Astrocyte of the spinal cord (primary cell): ENCODE data around the gene DPP10.

Source experiments
- DNase-seq: peaks from one replicate; pipeline ENCODE4 v3.0.0; 2011; ENCODE audit warnings: low read depth, low spot score
- H3K4me3 ChIP-seq: 2 replicates; pipeline ENCODE4 v1.5.1; 2011; ENCODE audit warnings: low read depth, mild to moderate bottlenecking, low read length, moderate library complexity
- in situ Hi-C: cut with HindIII; loops from 2 replicates; pipeline ENCODE4 v1.10.0; 2017; ENCODE audit warnings: low sequenced_read_pairs
- TF ChIP-seq, protein P1 (sequence below): IDR thresholded peaks from 2 replicates; pipeline ENCODE4 v1.5.1; 2012; ENCODE audit warnings: low read depth, mild to moderate bottlenecking, low read length, inconsistent platforms

DPP10 gene

DNA sequence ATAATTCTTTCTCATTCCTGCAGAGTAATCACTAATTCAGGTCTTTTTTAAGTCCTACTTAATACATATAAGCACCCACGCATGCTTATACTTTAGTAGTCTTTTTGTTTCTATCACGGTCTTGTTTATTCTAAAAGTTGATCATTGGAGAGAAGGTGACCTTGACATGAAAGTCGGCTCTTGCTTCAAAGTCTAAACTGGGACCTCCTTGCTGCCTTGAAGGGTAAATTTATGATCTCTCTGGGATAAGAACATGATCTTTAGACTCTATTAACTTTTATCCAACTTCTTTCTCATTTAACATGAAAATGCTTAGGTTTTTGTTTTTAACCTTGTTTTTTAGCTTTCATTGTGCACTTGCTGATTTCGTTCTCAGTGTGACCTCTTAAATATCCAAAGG lies 792.3 kb downstream of the DPP10 start:
- TF ChIP-seq, protein P1, sequence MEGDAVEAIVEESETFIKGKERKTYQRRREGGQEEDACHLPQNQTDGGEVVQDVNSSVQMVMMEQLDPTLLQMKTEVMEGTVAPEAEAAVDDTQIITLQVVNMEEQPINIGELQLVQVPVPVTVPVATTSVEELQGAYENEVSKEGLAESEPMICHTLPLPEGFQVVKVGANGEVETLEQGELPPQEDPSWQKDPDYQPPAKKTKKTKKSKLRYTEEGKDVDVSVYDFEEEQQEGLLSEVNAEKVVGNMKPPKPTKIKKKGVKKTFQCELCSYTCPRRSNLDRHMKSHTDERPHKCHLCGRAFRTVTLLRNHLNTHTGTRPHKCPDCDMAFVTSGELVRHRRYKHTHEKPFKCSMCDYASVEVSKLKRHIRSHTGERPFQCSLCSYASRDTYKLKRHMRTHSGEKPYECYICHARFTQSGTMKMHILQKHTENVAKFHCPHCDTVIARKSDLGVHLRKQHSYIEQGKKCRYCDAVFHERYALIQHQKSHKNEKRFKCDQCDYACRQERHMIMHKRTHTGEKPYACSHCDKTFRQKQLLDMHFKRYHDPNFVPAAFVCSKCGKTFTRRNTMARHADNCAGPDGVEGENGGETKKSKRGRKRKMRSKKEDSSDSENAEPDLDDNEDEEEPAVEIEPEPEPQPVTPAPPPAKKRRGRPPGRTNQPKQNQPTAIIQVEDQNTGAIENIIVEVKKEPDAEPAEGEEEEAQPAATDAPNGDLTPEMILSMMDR: no peak
- no peak for DNase-seq
- no peak overlapping the region for H3K4me3 ChIP-seq
- in situ Hi-C loops: no loop called here

DNA sequence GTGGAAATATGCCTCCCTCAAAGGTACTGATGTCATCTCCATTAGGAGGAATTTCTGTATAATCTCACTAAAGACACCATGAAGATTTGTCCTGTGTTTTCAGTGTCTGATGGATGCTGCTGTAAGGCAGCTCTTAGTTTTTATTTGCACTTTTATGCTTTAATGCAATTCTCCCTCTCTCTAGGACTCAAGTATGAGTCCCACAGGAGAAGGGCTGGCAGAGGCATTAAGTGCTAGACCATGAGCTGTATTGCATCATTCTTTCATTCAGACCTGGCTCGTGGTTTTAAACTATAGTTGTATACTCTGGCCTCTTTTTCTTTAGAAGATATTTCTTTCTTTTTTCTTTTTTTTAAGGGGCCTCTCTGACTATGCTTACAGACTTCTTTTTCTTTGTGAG lies 805.6 kb downstream of the DPP10 start:
- TF ChIP-seq, protein P1: no peak
- H3K4me3 ChIP-seq: no peak overlapping the region
- in situ Hi-C loops: no loop called here
- no peak for DNase-seq

DNA sequence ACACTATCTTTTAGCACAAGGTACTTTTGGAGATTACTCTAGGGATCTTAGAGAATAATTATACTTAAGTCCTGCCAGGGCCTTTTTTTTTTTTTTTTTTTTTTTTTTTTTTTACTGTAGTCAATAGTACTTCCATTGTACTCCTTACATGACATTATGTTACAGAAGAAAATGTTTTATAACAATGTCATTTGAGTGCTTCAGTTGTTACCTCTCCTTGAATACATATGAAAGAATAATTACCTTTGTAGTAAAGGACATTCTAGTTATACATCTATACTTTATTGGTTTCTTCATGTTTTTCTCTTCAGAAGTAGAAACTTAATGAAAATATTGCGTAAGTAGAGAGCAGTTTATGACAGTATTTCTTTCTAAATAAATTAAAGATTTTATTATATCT lies 834.9 kb downstream of the DPP10 start:
- in situ Hi-C loops: no loop called here
- TF ChIP-seq, protein P1: no peak
- DNase-seq: no peak
- H3K4me3 ChIP-seq: no peak overlapping the region

DNA sequence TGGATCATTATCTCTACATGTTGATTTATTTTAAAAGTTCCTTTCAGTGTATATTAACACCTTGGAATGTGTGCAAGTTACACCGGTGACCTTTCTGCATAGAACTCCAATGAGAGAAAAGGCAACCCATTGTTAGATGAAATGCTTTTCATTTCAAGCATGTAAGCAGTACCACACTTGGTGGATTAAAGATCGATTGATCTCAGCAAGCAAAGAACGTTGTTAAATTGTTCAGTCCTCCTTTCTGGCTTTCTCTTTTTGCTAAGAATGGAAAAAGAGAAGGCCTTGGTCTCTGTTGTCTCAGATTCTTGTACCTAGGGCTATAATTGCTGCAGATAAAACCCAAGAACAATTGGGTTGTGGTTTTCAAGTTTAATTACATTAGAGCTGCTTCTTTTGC lies 843.0 kb downstream of the DPP10 start:
- H3K4me3 ChIP-seq: no peak overlapping the region
- in situ Hi-C loops: no loop called here
- no peak for DNase-seq
- TF ChIP-seq, protein P1: no peak

DNA sequence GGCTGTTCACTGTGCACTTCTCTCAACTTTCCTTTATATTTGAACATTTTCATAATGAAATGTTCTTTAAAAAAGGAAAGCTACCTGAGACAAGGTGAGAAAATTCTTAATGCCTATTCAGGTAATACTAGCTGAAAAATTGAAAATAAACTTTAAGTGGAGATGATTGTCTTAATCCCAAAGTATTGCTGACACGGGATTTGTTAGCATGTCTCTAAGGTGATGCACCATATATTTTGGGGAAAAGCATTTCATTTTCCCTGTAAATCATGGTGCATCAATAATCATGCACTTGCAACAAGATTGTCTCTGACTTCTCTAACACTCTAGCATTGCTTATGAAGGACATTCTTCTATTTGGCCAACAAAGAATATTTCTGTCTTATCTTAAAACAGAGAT lies 848.0 kb downstream of the DPP10 start:
- H3K4me3 ChIP-seq: no peak overlapping the region
- TF ChIP-seq, protein P1: no peak
- DNase-seq: no peak
- in situ Hi-C loops: no loop called here

DNA sequence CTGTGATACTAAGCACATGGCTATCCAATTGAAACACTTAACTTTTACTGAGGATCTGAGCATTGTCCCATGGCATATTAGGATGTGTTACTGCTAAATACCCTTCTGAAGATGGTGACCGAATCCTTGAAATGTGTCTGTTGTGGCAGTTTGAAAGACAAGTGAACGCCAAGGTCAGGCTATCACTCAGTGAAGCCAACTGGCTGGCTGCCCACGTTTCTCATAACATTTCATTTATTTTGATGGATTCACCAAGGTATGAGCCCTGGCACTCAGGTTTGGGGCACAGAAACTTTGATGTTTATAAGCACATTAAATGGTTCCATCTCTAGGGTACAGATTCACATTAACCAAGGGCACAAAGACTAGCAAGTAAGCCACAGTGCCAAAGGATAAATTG lies 850.3 kb downstream of the DPP10 start:
- TF ChIP-seq, protein P1: no peak
- no peak overlapping the region for H3K4me3 ChIP-seq
- in situ Hi-C loops: no loop called here
- no peak for DNase-seq

DNA sequence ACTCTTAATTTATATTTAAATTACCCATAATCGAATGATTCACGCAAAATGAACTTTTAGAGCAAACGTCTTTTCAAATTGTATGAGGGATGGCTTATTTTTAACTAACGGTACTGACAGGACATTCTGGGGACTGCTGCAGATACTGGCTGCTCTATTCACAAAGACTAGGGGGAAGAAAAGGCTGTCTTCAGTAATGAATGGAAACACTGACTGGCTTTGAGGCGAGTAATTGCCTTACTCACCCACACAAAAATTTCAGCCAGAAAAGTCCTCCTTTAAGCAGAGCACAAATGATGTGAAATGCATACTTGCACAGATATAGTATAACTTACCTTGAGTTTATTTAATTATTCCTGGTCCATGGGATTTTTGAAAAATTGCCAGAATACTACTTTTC lies 852.6 kb downstream of the DPP10 start:
- in situ Hi-C loops: no loop called here
- TF ChIP-seq, protein P1: no peak
- no peak overlapping the region for H3K4me3 ChIP-seq

More for the DNA sequence above, 852.6 kb downstream of the DPP10 start:
- no peak for DNase-seq
